Mesenchymal stem cell (in vitro differentiated cells and primary cell): ENCODE results near the gene SSTR3.

Source experiments
- DNase-seq: peaks from one replicate; pipeline ENCODE4 v3.0.0-alpha.2; 2013
- H2AFZ ChIP-seq: one replicate; pipeline ENCODE4 v1.6.1; 2013; ENCODE audit warnings: low read depth, mild to moderate bottlenecking, control low read depth, inconsistent platforms, low read length, moderate library complexity
- H2AK5ac ChIP-seq: 2 replicates; pipeline ENCODE4 v1.6.1; 2013; ENCODE audit warnings: low read length, moderate library complexity, mild to moderate bottlenecking, inconsistent platforms; ENCODE audit not compliant: severe bottlenecking
- H2BK120ac ChIP-seq: one replicate; pipeline ENCODE4 v1.6.1; 2013; ENCODE audit warnings: low read depth, mild to moderate bottlenecking, inconsistent platforms, low read length, moderate library complexity
- H2BK12ac ChIP-seq, 2 experiments: one replicate each; pipeline ENCODE4 v1.6.1; 2013; ENCODE audit warnings: inconsistent platforms in 2 of 2, low read length in 2 of 2, mild to moderate bottlenecking in 2 of 2, moderate library complexity in 2 of 2, control low read depth in 1 of 2
- H2BK15ac ChIP-seq: one replicate; pipeline ENCODE4 v1.6.1; 2013; ENCODE audit warnings: mild to moderate bottlenecking, low read depth, inconsistent platforms; ENCODE audit not compliant: poor library complexity, severe bottlenecking
- H2BK5ac ChIP-seq: 2 replicates; pipeline ENCODE4 v1.6.1; 2013; ENCODE audit warnings: low read depth, mild to moderate bottlenecking, low read length, control low read depth, inconsistent platforms; ENCODE audit not compliant: poor library complexity, severe bottlenecking
- H3K14ac ChIP-seq, 2 experiments: one replicate each; pipeline ENCODE4 v1.6.1; 2013; ENCODE audit warnings: inconsistent platforms in 2 of 2, low read length in 2 of 2, control low read depth in 1 of 2, mild to moderate bottlenecking in 1 of 2, moderate library complexity in 1 of 2
- H3K18ac ChIP-seq, 2 experiments: one replicate each; pipeline ENCODE4 v1.6.1; 2013; ENCODE audit warnings: inconsistent platforms in 2 of 2, low read length in 2 of 2, control low read depth in 1 of 2, low read depth in 1 of 2, mild to moderate bottlenecking in 1 of 2
- H3K23ac ChIP-seq, 2 experiments: one replicate each; pipeline ENCODE4 v1.6.1; 2013; ENCODE audit warnings: inconsistent platforms in 2 of 2, low read length in 2 of 2, mild to moderate bottlenecking in 2 of 2, moderate library complexity in 2 of 2, control low read depth in 1 of 2
- H3K27ac ChIP-seq: 2 replicates; pipeline ENCODE4 v1.5.1; 2013; ENCODE audit warnings: mild to moderate bottlenecking, moderate library complexity, low read length, control low read depth, inconsistent platforms; ENCODE audit not compliant: poor library complexity, severe bottlenecking
- H3K27me3 ChIP-seq, 2 experiments: 2 replicates each; pipeline versions ENCODE4 v1.6.1 to v1.7.0; 2013; ENCODE audit warnings: low read length in 2 of 2, mild to moderate bottlenecking in 2 of 2, moderate library complexity in 2 of 2, control low read depth in 1 of 2, inconsistent platforms in 1 of 2; ENCODE audit not compliant: control insufficient read depth in 1 of 2, insufficient read depth in 1 of 2
- H3K36me3 ChIP-seq, 2 experiments: 2 replicates each; pipeline versions ENCODE4 v1.6.1 to v1.7.0; 2013; ENCODE audit warnings: low read length in 2 of 2, control low read depth in 1 of 2, inconsistent platforms in 1 of 2, low read depth in 1 of 2, mild to moderate bottlenecking in 1 of 2; ENCODE audit not compliant: insufficient read depth in 2 of 2, control insufficient read depth in 1 of 2
- H3K4ac ChIP-seq, 2 experiments: one replicate each; pipeline ENCODE4 v1.6.1; 2013; ENCODE audit warnings: inconsistent platforms in 2 of 2, low read length in 2 of 2, mild to moderate bottlenecking in 2 of 2, moderate library complexity in 2 of 2, control low read depth in 1 of 2, low read depth in 1 of 2
- H3K4me1 ChIP-seq: 2 replicates; pipeline ENCODE4 v1.6.1; 2013; ENCODE audit warnings: low read depth, low read length, control low read depth; ENCODE audit not compliant: control insufficient read depth, insufficient read depth
- H3K4me2 ChIP-seq: 2 replicates; pipeline ENCODE4 v1.6.1; 2013; ENCODE audit warnings: low read length, mild to moderate bottlenecking, inconsistent platforms; ENCODE audit not compliant: poor library complexity, severe bottlenecking
- H3K4me3 ChIP-seq, 2 experiments: 2 replicates each; pipeline versions ENCODE4 v1.5.1 to v1.7.0; 2013; ENCODE audit warnings: low read length in 2 of 2, mild to moderate bottlenecking in 2 of 2, control low read depth in 1 of 2, low read depth in 1 of 2; ENCODE audit not compliant: insufficient read depth in 1 of 2
- H3K79me1 ChIP-seq: replicated peaks from 2 replicates; pipeline ENCODE4 v1.6.1; 2013; ENCODE audit warnings: mild to moderate bottlenecking, control low read depth, low read length, inconsistent platforms; ENCODE audit not compliant: poor library complexity, severe bottlenecking
- H3K9ac ChIP-seq: 2 replicates; pipeline ENCODE4 v1.7.0; 2013; ENCODE audit warnings: mild to moderate bottlenecking, low read length, moderate library complexity
- H3K9me3 ChIP-seq: 2 replicates; pipeline ENCODE4 v1.7.0; 2013; ENCODE audit warnings: mild to moderate bottlenecking, low read length; ENCODE audit not compliant: control insufficient read depth
- H4K8ac ChIP-seq: one replicate; pipeline ENCODE4 v1.6.1; 2013; ENCODE audit warnings: inconsistent platforms, mild to moderate bottlenecking, low read length, moderate library complexity
- H4K91ac ChIP-seq: one replicate; pipeline ENCODE4 v1.6.1; 2013; ENCODE audit warnings: mild to moderate bottlenecking, low read length, inconsistent platforms
- WGBS: methylation state at CpG from one replicate; pipeline ENCODE4 v1.1.7; 2013; ENCODE audit warnings: mixed read lengths; 5-methylcytosine and 5-hydroxymethylcytosine counted together

The SSTR3 gene

GRCh38 chr22:37183432-37184379 lies 28.6 kb downstream of the SSTR3 start:
- no peak overlapping the region for H4K8ac ChIP-seq
- H2BK5ac ChIP-seq = no peak overlapping the region
- no peak overlapping the region for H3K18ac ChIP-seq
- H3K79me1 ChIP-seq = peaks cover 4% of the 10 kb centered on the region
- no peak overlapping the region for H3K14ac ChIP-seq
- H3K9me3 ChIP-seq = no peaks in the 10 kb centered on the region
- no peak overlapping the region for H3K4me2 ChIP-seq
- no peak overlapping the region for H2BK120ac ChIP-seq
- no peak overlapping the region for H3K4me3 ChIP-seq
- no peak overlapping the region for H3K4ac ChIP-seq
- H3K27ac ChIP-seq = no peak overlapping the region
- peaks cover 25% of the 10 kb centered on the region for H3K4me1 ChIP-seq
- H2BK12ac ChIP-seq = no peak overlapping the region
- no peak overlapping the region for H3K23ac ChIP-seq
- DNase-seq = no peak
- no peak overlapping the region for H2BK15ac ChIP-seq
- H3K9ac ChIP-seq = no peak overlapping the region
- H4K91ac ChIP-seq = no peak overlapping the region
- peaks cover 40 to 48% of the 10 kb centered on the region in 2 experiments for H3K36me3 ChIP-seq
- H2AFZ ChIP-seq = no peak overlapping the region
- WGBS = 92% methylated on average over 17 of the region's 17 CpGs
- no peaks in the 10 kb centered on the region for H3K27me3 ChIP-seq
- no peak overlapping the region for H2AK5ac ChIP-seq

GRCh38 chr22:37182949-37183245 lies 29.4 kb downstream of the SSTR3 start:
- 89% methylated on average over 3 of the region's 3 CpGs for WGBS
- Histone ChIP-seq H3K4me3 (no peak overlapping the region), H4K91ac (no peak overlapping the region), H3K27me3 (no peaks in the 10 kb centered on the region), H3K14ac (no peak overlapping the region), H3K79me1 (peaks cover 4% of the 10 kb centered on the region), H3K9ac (no peak overlapping the region), H2BK12ac (no peak overlapping the region), H3K18ac (no peak overlapping the region), H3K4me1 (peaks cover 20% of the 10 kb centered on the region), H3K4me2 (no peak overlapping the region), H3K9me3 (no peaks in the 10 kb centered on the region), H3K4ac (no peak overlapping the region), H3K23ac (no peak overlapping the region), H2BK15ac (no peak overlapping the region), H4K8ac (no peak overlapping the region), H2BK5ac (no peak overlapping the region), H2BK120ac (no peak overlapping the region), H3K36me3 (peaks cover 40 to 48% of the 10 kb centered on the region in 2 experiments), H2AFZ (no peak overlapping the region), H2AK5ac (no peak overlapping the region), H3K27ac (no peak overlapping the region)
- DNase-seq = no peak

GRCh38 chr22:37182101-37182948 lies 30.0 kb downstream of the SSTR3 start:
- Histone ChIP-seq H3K4me2 (no peak overlapping the region), H4K8ac (no peak overlapping the region), H3K27me3 (no peaks in the 10 kb centered on the region), H2AK5ac (no peak overlapping the region), H3K9me3 (no peaks in the 10 kb centered on the region), H2AFZ (no peak overlapping the region), H2BK5ac (no peak overlapping the region), H3K18ac (no peak overlapping the region), H3K4me1 (peaks cover 16% of the 10 kb centered on the region), H3K14ac (no peak overlapping the region), H2BK12ac (no peak overlapping the region), H4K91ac (no peak overlapping the region), H3K36me3 (peaks cover 40 to 48% of the 10 kb centered on the region in 2 experiments), H3K9ac (no peak overlapping the region), H2BK15ac (no peak overlapping the region), H3K4me3 (no peak overlapping the region), H3K27ac (no peak overlapping the region), H3K4ac (no peak overlapping the region), H2BK120ac (no peak overlapping the region), H3K23ac (no peak overlapping the region), H3K79me1 (peaks cover 4% of the 10 kb centered on the region)
- WGBS = 81% methylated on average over 37 of the region's 37 CpGs
- DNase-seq = no peak

- no peak overlapping the region for H3K4ac ChIP-seq
- no peak overlapping the region for H2BK12ac ChIP-seq
- no peak overlapping the region for H3K18ac ChIP-seq
- H2BK120ac ChIP-seq = no peak overlapping the region
- no peak overlapping the region for H2AFZ ChIP-seq
- no peak overlapping the region for H2BK5ac ChIP-seq
- DNase-seq = no peak
- no peak overlapping the region for H2BK15ac ChIP-seq
- H4K8ac ChIP-seq = no peak overlapping the region
- H3K27me3 ChIP-seq = no peaks in the 10 kb centered on the region
- H3K9ac ChIP-seq = no peak overlapping the region
- H3K36me3 ChIP-seq = peaks cover 40 to 48% of the 10 kb centered on the region in 2 experiments
- H3K27ac ChIP-seq = no peak overlapping the region
- H3K4me3 ChIP-seq = no peak overlapping the region
- no peaks in the 10 kb centered on the region for H3K9me3 ChIP-seq
- no peak overlapping the region for H3K14ac ChIP-seq
- H3K23ac ChIP-seq = no peak overlapping the region
- H3K79me1 ChIP-seq = peaks cover 3% of the 10 kb centered on the region
- H4K91ac ChIP-seq = no peak overlapping the region
- H3K4me2 ChIP-seq = no peak overlapping the region
- H3K4me1 ChIP-seq = peaks cover 11% of the 10 kb centered on the region
- no peak overlapping the region for H2AK5ac ChIP-seq
- 71% methylated on average over 4 of the region's 4 CpGs for WGBS
Measured at GRCh38 chr22:37181681-37182080, 30.6 kb downstream of the SSTR3 start.
